ENCODE measurements around the gene CNTN5. TPM values are rescaled to one million over a fixed set of nuclear protein-coding genes. Genes with fewer than 3 reads are reported as not detected.

CNTN5 gene
- polyA plus RNA-seq, 1 of the 3 experiments (the other 2 are of a cell fraction) = not detected

- TF ChIP-seq GATA2 (CRISPR knock-in tag; IDR thresholded peaks at IDR 0.05) (no peak), TAF1 (IDR thresholded peaks at IDR 0.05; ENCODE audit: borderline replicate concordance, low read depth, low read length) (no peak), CHD2 (IDR thresholded peaks at IDR 0.05; ENCODE audit: low read length, partially characterized antibody) (no peak), MXI1 (IDR thresholded peaks at IDR 0.05; ENCODE audit: low read depth, low read length) (no peak), FOXJ3 (CRISPR knock-in tag; IDR thresholded peaks at IDR 0.05) (no peak), USF2 (IDR thresholded peaks at IDR 0.05; ENCODE audit: borderline replicate concordance, low read depth, low read length) (no peak), MAX (IDR thresholded peaks at IDR 0.05; ENCODE audit: low read depth) (no peak), TCF12 (IDR thresholded peaks at IDR 0.05) (no peak), TEAD4 (IDR thresholded peaks at IDR 0.05; ENCODE audit: borderline replicate concordance, insufficient read depth) (no peak), NFIC (IDR thresholded peaks at IDR 0.05; ENCODE audit: borderline replicate concordance) (no peak), EP300 (IDR thresholded peaks at IDR 0.05; ENCODE audit: borderline replicate concordance in 1 of 2, low read depth in 1 of 2, low read length in 1 of 2) (no peak), GABPA (IDR thresholded peaks at IDR 0.05; ENCODE audit: low read depth) (no peak), FOSL2 (IDR thresholded peaks at IDR 0.05; ENCODE audit: borderline replicate concordance, low read depth) (no peak), POLR2AphosphoS5 (IDR thresholded peaks at IDR 0.05; ENCODE audit: low read depth, low read length) (no peak), MEF2A (IDR thresholded peaks at IDR 0.05; ENCODE audit: borderline replicate concordance, low read depth) (no peak), RXRA (IDR thresholded peaks at IDR 0.05; ENCODE audit: borderline replicate concordance, low read depth) (no peak), RCOR1 (IDR thresholded peaks at IDR 0.05; ENCODE audit: low read length) (no peak)
- TF ChIP-seq, protein P1, sequence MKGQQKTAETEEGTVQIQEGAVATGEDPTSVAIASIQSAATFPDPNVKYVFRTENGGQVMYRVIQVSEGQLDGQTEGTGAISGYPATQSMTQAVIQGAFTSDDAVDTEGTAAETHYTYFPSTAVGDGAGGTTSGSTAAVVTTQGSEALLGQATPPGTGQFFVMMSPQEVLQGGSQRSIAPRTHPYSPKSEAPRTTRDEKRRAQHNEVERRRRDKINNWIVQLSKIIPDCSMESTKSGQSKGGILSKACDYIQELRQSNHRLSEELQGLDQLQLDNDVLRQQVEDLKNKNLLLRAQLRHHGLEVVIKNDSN (IDR thresholded peaks at IDR 0.05; ENCODE audit: borderline replicate concordance, low read depth) = no peak
- no peaks in the 10 kb centered on the region for H3F3A ChIP-seq (replicated peaks; ENCODE audit: insufficient read depth)
- no peaks in the 10 kb centered on the region for H3K9me2 ChIP-seq
- no peaks in the 10 kb centered on the region for H3K36me3 ChIP-seq (replicated peaks in 1 of 2; ENCODE audit: control insufficient read depth in 1 of 2, insufficient read depth in 2 of 2, low read length in 1 of 2)
- H3K4me2 ChIP-seq = no peak overlapping the region
- no peak overlapping the region for H2AFZ ChIP-seq (ENCODE audit: low read depth)
- H4K20me1 ChIP-seq (ENCODE audit: insufficient read depth) = no peaks in the 10 kb centered on the region
- H3K4me1 ChIP-seq (ENCODE audit: control insufficient read depth in 1 of 2, insufficient read depth in 2 of 2, low read depth in 1 of 2, low read length in 1 of 2) = no peaks in the 10 kb centered on the region
- H3K4me3 ChIP-seq (ENCODE audit: low read depth in 2 of 2, low read length in 1 of 2) = no peak overlapping the region
- ChIA-PET CTCF (interaction anchor here (0.6 kb wide), 1 partner anchor 835 kb away, joined by 3 read pairs; no protein-coding TSS in a partner anchor), POLR2A (no interaction called here)
- no peaks in the 10 kb centered on the region for H3K27me3 ChIP-seq (ENCODE audit: insufficient read depth)
- 2% methylated on average over 3 of the region's 3 CpGs for WGBS (ENCODE audit: low lambda C conversion rate)
- H3K79me2 ChIP-seq (ENCODE audit: insufficient read depth) = no peaks in the 10 kb centered on the region
- H3K9me3 ChIP-seq = no peaks in the 10 kb centered on the region
- H3K9ac ChIP-seq = no peak overlapping the region
- no peak for DNase-seq
- no peak overlapping the region for H3K27ac ChIP-seq (ENCODE audit: low read depth in 2 of 2, low read length in 1 of 2)
Observed at GRCh38 chr11:100174881-100175280, 1154.1 kb downstream of the CNTN5 start.

GRCh38 chr11:100176456-100176855 is 1155.7 kb downstream of the CNTN5 start:
- ChIA-PET POLR2A (no interaction called here), CTCF (no interaction called here)
- Histone ChIP-seq H3K27me3 (ENCODE audit: insufficient read depth) (no peaks in the 10 kb centered on the region), H3F3A (replicated peaks; ENCODE audit: insufficient read depth) (no peaks in the 10 kb centered on the region), H3K9ac (no peak overlapping the region), H2AFZ (ENCODE audit: low read depth) (no peak overlapping the region), H3K79me2 (ENCODE audit: insufficient read depth) (no peaks in the 10 kb centered on the region), H3K9me2 (no peaks in the 10 kb centered on the region), H3K4me3 (ENCODE audit: low read depth in 2 of 2, low read length in 1 of 2) (no peak overlapping the region), H3K27ac (ENCODE audit: low read depth in 2 of 2, low read length in 1 of 2) (no peak overlapping the region), H3K4me1 (ENCODE audit: control insufficient read depth in 1 of 2, insufficient read depth in 2 of 2, low read depth in 1 of 2, low read length in 1 of 2) (no peaks in the 10 kb centered on the region), H3K36me3 (replicated peaks in 1 of 2; ENCODE audit: control insufficient read depth in 1 of 2, insufficient read depth in 2 of 2, low read length in 1 of 2) (no peaks in the 10 kb centered on the region), H3K9me3 (no peaks in the 10 kb centered on the region), H4K20me1 (ENCODE audit: insufficient read depth) (no peaks in the 10 kb centered on the region), H3K4me2 (no peak overlapping the region)
- no peak for TF ChIP-seq MXI1 (IDR thresholded peaks at IDR 0.05; ENCODE audit: low read depth, low read length)
- no peak for TF ChIP-seq SMC3 (IDR thresholded peaks at IDR 0.05; ENCODE audit: low read depth, low read length)
- no peak for DNase-seq

All from SK-N-SH (cell line).